Measurements from ENCODE around the gene SREBF1.

- TF ChIP-seq CEBPB (IDR thresholded peaks at IDR 0.05; ENCODE audit: low read depth, low read length), result no peak
- no peak for TF ChIP-seq CHD1 (IDR thresholded peaks at IDR 0.05; ENCODE audit: low read depth, low read length)
- TF ChIP-seq CTCF (conservative IDR thresholded peaks at IDR 0.05; ENCODE audit: low read depth, low read length), result no peak
- TF ChIP-seq POLR2A (IDR thresholded peaks at IDR 0.05; ENCODE audit: low read depth, low read length), result no peak
Measured at GRCh38 chr17:17882082-17882581, 45.3 kb upstream of the SREBF1 start.

Measured in IMR-90 (cell line).